Stimulated activated CD8-positive, alpha-beta memory T cell treated with anti-CD3 and anti-CD28 coated beads, Interleukin-4, amount 100 ng/mL, for 1 hour (primary cell): ENCODE measurements around the gene DCTPP1.
"Not testable (repeated sequence)": the region's sequence is repeated elsewhere in the genome, so short reads cannot be mapped to it uniquely, and the experiment has no call there.

Experiments used
- DNase-seq, 2 donors: peaks; one replicate each; pipeline ENCODE4 v3.0.0-alpha.2; 2020; ENCODE audit warnings: low read depth in 2 of 2, low spot score in 1 of 2

Gene DCTPP1

DNA sequence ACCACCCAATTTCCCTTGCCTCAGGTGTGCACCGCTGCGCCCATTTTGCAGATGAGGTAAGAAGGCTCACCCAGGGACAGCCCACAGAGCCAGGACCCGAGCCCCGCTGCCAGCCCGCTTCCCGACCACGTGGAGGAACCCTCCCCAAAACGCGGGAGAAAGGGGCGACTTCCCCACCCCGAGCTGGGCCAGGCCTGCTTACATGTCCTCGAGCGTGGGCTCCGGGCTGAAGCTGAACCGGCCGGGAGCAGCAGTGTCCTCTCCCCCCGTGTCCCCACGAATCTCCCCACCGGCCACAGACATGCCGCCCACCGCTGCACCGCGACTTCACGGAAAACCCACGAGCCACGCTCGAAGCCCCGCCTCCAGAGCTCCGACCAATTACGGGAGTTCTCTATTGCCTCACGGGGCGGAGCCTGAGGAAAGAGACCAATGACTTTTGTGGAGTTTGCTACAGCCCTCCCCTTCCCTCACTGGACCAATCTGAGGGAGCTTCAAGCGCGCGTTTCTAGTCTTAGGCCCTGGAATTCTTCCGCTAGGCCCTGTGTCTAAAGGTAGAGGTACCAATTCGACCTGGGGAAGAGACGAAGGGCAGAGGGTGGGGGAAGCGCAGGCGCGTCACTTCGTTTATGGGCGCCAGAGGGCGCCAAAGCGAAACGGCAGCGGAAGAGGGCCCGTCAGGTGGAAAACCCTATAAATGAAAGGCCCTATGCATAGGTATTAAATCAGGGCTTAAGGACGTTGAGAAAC is at the start of gene DCTPP1:
Gene DCTPP1 (minus strand): TSS at position 353 of the 750 bp plus-strand sequence. CDS start 50 bp downstream, at position 303.
- peak; percentile 88 to 90 for DNase-seq

DNA sequence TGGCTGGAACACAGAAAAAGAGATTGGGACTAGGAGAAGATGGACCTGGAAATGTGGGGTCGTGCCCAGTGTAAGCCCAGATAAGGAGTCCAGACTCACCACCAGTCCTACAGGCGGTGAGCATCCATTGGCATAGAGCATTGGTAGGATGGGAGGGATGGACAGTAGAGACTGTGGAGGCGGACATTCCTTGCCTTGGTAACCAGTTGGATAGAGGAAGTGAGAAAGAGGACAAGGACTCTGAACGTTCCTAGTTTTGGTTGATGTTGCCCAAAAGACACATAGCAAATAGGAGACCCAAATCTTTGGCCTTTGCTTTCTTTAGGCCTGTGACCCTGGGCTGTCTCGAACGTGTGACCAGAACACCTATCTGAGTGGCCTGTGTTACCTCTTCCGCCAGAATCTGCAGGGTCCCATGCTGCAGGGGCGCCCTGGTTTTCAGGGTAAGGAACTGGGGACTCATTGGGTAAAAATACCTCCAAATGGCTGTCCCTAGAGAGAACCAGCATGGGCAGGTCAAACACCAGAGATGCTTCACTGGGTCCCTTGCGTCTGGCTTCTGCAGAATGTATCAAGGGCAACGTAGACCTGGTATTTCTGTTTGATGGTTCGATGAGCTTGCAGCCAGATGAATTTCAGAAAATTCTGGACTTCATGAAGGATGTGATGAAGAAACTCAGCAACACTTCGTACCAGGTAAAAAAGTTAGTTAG is 49.1 kb upstream of the DCTPP1 start:
- DNase-seq = no peak

DNA sequence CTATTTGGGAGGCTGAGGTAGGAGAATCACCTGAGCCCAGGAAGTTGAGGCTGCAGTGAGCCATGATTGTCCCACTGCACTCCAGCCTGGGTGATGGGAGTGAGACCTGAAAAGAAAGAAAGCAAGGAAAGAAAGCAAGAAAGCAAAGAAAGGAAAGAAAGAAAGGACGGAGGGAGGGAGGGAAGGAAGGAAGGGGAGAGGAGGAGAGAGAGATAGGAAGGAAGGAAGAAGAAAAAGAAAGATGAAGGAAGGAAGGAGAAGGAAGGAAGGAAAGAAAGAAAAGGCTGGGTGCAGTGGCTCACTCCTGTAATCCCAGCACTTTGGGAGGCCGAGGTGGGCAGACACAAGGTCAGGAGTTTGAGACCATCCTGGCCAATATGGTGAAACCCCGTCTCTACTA is 47.9 kb upstream of the DCTPP1 start:
- not testable (repeated sequence) for DNase-seq

DNA sequence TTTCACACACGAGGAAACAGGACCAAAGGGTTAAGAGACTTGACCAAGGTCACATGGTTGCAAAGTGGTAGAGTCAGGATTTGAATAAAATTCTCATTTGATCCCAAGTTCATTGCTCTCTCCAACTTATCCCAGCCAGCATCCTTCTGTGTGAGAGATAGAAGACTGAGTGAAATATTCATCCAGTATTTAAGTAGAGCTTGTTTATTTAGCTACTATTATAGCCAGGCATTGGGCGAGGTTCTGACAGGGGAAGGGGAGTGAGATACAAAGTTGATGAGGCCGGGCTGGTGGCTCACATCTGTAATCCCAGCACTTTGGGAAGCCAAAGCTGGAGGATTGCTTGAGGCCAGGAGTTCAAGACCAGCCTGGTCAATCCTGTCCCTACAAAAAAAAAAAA is 47.2 kb upstream of the DCTPP1 start:
- no peak for DNase-seq

DNA sequence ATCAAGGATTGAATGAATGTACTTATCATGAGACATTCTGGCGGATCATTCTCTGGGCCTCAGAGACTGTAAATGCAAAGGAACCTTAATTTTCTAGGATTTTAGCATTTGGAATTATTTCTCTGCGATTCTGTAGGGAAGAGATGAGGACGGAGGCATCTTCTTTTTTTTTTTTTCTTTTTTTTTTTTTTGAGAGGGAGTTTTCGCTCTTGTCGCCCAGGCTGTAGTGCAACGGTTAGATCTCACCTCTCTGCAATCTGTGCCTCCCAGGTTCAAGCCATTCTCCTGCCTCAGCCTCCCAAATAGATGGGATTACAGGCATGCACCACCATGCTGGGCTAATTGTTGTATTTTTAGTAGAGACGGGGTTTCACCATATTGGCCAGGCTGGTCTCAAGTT is 44.9 kb upstream of the DCTPP1 start:
- no peak for DNase-seq

DNA sequence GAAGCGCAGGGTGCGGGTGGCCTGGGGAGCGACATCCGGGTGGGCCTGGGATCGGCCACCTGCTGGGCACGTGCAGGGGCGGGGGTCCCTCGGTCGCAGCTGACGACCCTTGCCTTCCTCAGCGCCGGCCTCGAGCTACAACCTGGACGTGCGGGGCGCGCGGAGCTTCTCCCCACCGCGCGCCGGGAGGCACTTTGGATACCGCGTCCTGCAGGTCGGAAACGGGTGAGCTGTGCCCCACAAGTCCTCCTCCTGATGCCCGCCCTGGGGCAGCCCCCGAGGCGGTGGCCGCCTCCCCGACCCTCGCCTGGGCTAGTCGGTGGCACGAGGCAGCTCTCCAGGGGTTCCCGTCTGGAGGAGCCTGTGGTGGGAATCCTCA is 44.2 kb upstream of the DCTPP1 start:
- no peak for DNase-seq

DNA sequence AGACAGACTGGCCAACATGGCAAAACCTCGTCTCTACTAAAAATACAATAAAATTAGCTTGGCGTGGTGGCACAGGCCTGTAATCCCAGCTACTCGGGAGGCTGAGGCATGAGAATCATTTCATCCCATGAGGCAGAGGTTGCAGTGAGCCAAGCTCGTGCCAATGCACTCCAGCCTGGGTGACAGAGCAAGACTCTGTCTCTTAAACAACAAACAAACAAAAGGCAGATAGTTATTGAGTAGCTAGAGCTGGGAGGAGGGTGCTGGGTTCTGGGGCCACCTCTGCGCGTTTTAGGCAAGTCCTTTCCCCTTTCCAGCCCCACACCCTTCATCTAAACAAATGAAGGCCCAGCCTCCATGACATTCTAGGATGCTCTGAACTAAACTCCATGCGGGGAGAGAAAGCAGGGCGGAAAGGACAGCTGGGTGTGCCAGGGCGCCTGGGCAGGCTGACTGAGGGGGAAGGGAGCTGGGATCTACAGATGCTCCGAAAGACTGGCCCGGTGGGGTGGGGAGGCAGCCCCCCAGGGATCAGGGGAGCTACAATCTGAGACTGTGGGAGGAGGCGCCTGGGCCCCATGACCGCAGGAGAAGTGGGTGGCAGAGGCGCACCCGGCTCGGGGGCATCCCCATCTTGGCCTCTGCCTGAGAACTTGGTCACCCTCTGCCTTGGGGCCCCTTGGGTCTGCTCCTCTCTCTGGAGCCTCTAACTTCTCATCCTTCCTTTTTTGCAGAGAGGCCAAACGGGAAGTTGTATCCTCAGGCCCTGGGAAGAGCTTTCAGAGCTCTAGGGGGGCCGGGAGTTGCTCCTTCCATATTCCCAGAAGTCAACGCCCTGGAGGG is 43.6 kb upstream of the DCTPP1 start:
- DNase-seq = no peak

DNA sequence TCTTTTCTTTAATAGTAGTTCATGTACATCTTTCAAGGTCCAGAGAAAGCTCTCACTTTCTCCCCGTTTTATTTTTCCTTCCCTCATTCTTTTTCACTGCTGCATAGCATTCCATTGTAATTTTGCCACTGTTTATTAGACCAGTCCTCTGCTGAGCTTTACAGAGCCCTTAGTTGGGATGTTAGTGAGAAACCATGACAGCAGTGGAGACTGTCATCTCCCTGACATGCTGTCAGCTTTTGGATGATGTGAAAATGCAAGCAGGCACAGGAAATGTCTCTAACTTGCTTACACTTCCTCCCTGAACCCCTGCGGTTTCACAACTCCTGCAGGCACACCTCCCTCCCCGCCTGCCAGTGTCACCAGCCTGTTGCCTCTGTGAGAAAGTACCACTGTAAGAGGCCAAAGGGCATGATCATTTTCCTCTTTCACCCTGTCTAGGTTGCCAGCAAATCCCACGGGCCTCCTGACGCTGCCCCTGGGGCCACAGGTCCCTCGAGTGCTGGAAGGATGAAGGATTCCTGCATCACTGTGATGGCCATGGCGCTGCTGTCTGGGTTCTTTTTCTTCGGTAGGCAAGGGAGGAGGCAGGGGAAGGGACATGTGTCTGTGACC is 42.6 kb upstream of the DCTPP1 start, which contains the start of gene ITGAL:
Gene ITGAL (plus strand): TSS at position 415 of the 615 bp plus-strand sequence. CDS start 96 bp downstream, at position 511.
- DNase-seq = peak; percentile 52 to 67

DNA sequence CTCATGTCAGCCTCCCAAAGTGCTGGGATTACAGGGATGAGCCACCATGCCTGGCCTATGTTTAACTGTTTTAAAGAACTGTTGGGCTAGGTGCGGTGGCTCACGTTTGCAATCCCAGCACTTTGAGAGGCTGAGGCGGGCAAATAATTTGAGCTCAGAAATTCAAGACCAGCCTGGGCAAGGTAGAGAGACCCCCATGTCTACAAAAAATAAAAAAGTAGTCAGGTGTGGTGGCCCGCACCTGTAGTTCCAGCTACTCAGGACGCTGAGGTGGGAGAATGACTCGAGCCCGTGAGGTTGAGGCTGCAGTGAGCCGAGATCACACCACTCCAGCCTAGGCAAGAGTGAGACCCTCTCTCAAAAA is 40.8 kb upstream of the DCTPP1 start:
- no peak for DNase-seq

DNA sequence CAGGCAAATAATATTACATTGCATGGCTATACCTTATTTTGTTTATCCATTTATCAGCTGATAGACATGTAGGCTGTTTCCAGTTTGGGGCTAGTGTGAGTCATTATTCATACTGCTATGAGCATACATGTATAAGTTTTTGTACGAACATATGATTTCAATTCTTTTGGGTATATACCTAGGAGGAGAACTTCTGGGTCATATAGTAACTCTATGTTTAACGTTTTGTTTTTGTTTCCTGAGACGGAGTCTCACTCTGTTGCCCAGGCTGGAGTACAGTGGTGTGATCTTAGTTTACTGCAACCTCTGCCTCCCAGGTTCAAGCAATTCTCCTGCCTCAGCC is 40.3 kb upstream of the DCTPP1 start:
- DNase-seq = no peak

DNA sequence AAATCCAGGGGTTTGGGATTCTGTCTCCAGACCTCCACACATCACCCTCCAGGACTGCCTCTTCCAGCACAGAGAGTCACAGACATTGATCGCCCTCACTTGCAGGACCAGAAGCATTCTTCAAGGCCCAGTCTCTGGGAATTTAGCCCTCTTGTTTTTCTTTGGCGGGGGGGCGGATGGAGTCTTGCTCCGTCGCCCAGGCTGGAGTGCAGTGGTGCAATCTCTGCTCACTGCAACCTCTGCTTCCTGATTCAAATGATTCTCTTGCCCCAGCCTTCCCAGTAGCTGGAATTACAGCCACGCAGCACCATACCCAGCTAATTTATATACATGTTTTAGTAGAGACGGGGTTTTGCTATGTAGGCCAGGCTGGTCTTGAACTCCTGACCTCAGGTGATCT is 34.2 kb upstream of the DCTPP1 start:
- no peak for DNase-seq

DNA sequence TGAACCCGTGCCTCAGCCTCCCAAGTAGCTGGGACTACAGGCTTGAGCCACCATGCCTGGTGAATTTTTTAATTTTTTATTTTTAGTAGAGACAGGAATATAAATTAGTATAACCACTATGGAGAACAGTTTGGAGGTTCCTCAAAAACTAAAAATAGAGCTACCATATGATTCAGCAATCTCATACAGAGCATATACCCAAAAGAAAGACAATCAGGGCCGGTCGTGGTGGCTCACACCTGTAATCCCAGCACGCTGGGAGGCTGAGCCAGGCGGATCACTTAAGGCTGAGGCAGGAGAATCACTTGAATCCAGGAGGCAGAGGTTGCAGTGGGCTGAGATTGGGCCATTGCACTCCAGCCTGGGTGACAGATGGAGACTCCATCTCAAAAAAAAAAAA is 31.6 kb upstream of the DCTPP1 start:
- DNase-seq = not testable (repeated sequence)

DNA sequence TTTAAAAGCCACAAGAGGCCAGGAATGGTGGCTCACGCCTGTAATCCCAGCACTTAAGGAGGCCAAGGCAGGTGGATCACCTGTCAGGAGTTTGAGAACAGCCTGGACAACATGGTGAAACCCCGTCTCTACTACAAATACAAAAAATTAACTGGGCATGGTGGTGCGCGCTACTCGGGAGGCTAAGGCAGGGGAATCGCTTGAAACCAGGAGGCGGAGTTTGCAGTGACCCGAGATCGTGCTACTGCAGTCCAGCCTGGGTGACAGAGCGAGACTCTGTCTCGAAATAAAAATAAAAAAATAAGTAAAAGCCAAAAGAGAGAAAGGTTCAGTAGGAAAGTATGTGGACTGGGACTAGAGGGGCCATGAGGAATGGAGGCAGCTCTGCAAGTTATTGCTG is 29.6 kb upstream of the DCTPP1 start:
- no peak for DNase-seq

DNA sequence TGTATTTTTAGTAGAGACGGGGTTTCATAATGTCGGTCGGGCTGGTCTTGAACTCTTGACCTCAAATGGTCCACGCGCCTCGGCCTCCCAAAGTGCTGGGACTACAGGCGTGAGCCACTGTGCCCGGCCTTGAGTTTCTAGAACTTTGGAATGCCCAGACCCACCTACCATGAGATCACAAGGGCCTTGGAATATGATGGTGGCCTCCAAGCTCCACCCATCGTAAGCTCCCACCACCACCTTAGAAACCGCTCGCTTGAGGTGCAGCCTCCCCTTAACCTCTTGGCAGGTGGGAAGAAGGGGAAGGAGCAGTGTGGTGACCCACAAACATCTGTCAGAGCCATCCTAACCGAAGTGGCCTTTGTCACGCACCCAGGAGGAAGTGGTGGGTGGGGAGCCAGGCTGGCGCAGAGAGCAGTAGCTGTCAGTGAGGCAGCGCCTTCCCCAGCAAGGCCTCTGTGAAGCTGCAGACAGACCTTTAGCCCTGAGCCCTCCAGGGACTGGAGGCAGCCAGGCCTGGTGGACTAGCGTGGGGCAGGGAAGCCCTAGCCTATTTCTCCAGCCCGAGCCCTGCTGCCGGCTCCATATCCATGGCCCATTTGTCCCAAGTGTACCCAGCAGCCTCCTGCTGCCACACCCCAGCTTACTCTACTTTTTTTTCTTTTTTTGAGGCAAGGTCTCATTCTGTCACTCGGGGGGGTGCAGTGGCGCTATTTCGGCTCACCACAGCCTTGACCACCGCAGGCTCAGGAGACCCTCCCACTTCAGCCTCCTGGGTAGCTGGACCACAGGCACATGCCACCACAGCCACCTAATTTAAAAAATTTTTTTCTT is 28.9 kb upstream of the DCTPP1 start:
- DNase-seq = peak; percentile 33 to 52

DNA sequence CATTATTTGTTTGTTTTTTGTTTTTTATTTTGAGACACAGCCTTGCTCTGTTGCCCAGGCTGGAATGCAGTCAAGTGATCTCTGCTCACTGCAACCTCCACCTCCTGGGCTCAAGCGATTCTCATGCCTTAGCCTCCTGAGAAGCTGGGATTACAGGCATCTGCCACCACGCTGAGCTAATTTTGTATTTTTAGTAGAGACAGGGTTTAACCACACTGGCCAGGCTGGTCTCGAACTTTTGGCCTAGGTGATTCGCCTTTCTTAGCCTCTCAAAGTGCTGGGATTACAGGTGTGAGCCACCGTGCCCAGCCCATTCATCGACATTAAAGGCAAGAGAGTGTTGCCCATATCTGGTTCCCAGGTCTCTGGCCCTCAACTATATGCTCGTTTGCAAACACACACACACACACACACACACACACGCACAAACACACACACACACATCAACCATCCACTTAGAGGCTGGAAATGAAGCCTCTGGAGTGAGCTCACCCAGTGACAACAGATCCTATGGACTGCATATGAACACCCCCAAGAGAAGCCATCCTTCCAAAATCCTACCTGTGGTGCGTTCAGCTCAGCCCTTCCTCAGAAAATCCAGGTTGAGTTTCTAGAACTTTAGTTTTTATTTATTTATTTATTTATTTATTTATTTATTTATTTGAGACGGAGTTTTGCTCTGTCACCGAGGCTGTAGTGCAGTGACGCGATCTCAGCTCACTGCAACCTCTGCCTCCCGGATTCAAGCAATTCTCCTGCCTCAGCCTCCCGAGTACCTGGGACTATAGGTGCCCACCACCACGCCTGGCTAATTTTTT is 28.1 kb upstream of the DCTPP1 start:
- DNase-seq = no peak

DNA sequence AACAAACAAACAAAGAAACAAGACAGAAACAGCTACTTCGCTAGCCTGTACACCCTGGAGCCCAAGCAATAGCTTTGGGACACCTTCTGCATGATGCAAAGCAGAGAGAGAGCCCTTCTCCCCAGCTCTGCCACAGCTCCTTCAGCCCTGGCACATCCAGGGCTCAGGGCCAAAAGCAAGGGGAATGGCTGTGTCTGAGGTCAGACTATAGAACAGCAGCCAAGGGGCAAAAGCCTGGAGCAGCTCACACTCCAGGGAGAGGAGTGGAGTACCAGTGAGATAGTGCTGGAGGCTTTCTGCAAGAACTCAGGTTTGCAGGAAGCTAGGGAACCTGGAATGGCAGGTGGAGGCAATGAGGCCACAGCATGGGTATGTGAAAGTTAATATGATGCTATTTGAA is 27.4 kb upstream of the DCTPP1 start:
- DNase-seq = no peak

DNA sequence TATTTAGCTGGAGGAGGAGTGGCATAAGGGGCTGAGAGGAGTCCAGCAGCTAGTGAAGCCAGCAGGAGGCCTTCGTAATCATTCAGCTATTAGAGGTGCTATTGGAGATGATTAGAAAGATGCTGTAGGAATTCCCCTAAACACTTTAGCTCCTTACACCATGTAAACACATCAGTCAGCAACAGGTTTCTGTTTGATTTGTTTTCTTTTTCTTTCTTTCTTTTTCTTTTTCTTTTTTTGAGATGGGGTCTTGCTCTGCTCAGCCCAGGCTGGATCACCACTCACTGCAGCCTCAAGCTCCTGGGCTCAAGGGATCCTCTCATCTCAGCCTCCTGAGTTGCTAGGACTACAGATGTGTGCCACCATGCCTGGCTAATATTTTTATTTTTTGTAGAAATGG is 26.5 kb upstream of the DCTPP1 start:
- DNase-seq = no peak

DNA sequence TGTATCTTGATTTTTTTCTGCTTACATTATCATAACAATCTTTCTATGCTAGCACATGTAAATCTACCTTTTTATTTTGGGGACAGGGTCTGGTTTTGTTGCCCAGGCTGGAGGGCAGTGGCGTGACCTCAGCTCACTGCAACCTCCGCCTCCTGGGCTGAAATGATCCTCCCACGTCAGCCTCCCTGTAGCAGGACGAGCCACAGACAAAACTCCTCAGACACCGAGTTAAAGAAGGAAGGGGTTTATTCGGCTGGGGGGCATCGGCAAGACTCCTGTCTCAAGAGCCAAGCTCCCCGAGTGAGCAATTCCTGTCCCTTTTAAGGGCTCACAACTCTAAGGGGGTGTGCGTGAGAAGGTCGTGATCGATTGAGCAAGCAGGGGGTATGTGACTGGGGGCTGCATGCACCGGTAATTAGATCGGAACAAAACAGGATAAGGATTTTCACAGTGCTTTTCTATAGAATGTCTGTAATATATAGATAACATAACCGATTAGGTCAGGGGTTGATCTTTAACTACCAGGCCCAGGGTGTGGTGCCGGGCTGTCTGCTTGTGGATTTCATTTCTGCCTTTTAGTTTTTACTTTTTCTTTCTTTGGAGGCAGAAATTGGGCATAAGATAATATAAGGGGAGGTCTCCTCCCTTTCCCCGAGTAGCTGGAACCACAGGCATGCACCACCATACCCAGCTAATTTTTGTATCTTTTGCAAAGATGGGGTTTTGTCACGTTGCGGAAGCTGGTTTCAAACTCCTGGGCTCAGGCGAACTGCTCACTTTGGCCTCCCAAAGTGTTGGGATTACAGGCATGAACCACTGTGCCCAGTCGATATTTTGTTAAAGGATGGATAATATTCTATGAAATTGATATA is 23.1 kb upstream of the DCTPP1 start:
- DNase-seq = not testable (repeated sequence)

DNA sequence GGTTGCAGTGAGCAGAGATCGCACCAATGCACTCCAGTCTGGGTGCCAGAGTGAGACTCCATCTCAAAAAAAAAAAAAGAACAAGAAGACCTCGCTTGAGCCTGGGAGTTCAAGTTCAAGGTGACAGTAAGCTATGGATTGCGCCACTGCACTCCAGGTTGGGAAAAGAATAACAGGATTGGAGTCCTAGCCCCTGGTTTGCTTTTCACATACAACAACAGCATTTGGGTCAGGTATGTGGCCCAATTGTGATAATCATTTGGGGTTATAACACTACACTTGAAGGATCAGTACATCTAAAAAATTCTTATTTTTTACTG is 19.2 kb upstream of the DCTPP1 start:
- no peak for DNase-seq
